ENCODE measurements around the gene ANOS1. TPM values are rescaled to one million over a fixed set of nuclear protein-coding genes. Genes with fewer than 3 reads are reported as not detected.

The ANOS1 gene
- total and polyA plus RNA-seq, 12 donors, result 0.60 to 7.3 (median 2.0) TPM

GRCh38 chrX:8714164-8714563, 17.8 kb downstream of the ANOS1 start:
- WGBS, 4 donors, result 40 to 49% (median 49%) methylated on average over 3 of the region's 3 CpGs
- intact Hi-C loops (cut with DNase I), result no loop called here
- no peaks in the 10 kb centered on the region for H3K9me3 ChIP-seq (replicated peaks in 1 of 3)
- no peak for DNase-seq
- H3K27ac ChIP-seq, result no peak overlapping the region
- H3K27me3 ChIP-seq, result no peaks in the 10 kb centered on the region
- no peak overlapping the region for H3K4me3 ChIP-seq
- TF ChIP-seq POLR2A (IDR thresholded peaks at IDR 0.05) (no peak), CTCF (IDR thresholded peaks at IDR 0.05) (no peak)
- H3K4me1 ChIP-seq (replicated peaks in 1 of 2), result no peaks in the 10 kb centered on the region
- no peaks in the 10 kb centered on the region for H3K36me3 ChIP-seq (replicated peaks in 1 of 2)

GRCh38 chrX:8711401-8711800, 20.5 kb downstream of the ANOS1 start:
- H3K9me3 ChIP-seq (replicated peaks in 1 of 3), result no peaks in the 10 kb centered on the region
- no peaks in the 10 kb centered on the region for H3K27me3 ChIP-seq
- intact Hi-C loops (cut with DNase I), result no loop called here
- no peaks in the 10 kb centered on the region for H3K4me1 ChIP-seq (replicated peaks in 1 of 2)
- TF ChIP-seq CTCF (IDR thresholded peaks at IDR 0.05) (no peak), POLR2A (IDR thresholded peaks at IDR 0.05) (no peak)
- H3K36me3 ChIP-seq (replicated peaks in 1 of 2), result no peaks in the 10 kb centered on the region
- no peak overlapping the region for H3K27ac ChIP-seq
- no peak for DNase-seq
- H3K4me3 ChIP-seq, result no peak overlapping the region
- 55 to 71% (median 61%) methylated on average over 2 of the region's 2 CpGs for WGBS, 4 donors

GRCh38 chrX:8704184-8704583, 27.8 kb downstream of the ANOS1 start:
- Histone ChIP-seq H3K27me3 (peaks cover 2% of the 10 kb centered on the region), H3K27ac (no peak overlapping the region), H3K9me3 (replicated peaks in 1 of 3) (no peaks in the 10 kb centered on the region), H3K4me1 (replicated peaks in 1 of 2) (no peaks in the 10 kb centered on the region), H3K4me3 (no peak overlapping the region), H3K36me3 (replicated peaks in 1 of 2) (no peaks in the 10 kb centered on the region)
- DNase-seq, result no peak
- WGBS, 4 donors, result 69 to 82% (median 77%) methylated on average over 2 of the region's 2 CpGs
- TF ChIP-seq CTCF (IDR thresholded peaks at IDR 0.05), result no peak
- no peak for TF ChIP-seq POLR2A (IDR thresholded peaks at IDR 0.05)
- intact Hi-C loops (cut with DNase I), result no loop called here

- Histone ChIP-seq H3K36me3 (replicated peaks in 1 of 2) (no peaks in the 10 kb centered on the region), H3K27ac (no peak overlapping the region), H3K9me3 (replicated peaks in 1 of 3) (no peaks in the 10 kb centered on the region), H3K27me3 (peaks cover 7% of the 10 kb centered on the region), H3K4me1 (replicated peaks in 1 of 2) (no peaks in the 10 kb centered on the region), H3K4me3 (no peak overlapping the region)
- no peak for DNase-seq
- 95 to 100% (median 97%) methylated on average over 1 of the region's 1 CpG for WGBS, 4 donors
- intact Hi-C loops (cut with DNase I), result no loop called here
- TF ChIP-seq CTCF (IDR thresholded peaks at IDR 0.05) (no peak), POLR2A (IDR thresholded peaks at IDR 0.05) (no peak)
Observed at GRCh38 chrX:8692871-8693270, 39.1 kb downstream of the ANOS1 start.
